Measurements from ENCODE around the gene SCARF2.

DNA sequence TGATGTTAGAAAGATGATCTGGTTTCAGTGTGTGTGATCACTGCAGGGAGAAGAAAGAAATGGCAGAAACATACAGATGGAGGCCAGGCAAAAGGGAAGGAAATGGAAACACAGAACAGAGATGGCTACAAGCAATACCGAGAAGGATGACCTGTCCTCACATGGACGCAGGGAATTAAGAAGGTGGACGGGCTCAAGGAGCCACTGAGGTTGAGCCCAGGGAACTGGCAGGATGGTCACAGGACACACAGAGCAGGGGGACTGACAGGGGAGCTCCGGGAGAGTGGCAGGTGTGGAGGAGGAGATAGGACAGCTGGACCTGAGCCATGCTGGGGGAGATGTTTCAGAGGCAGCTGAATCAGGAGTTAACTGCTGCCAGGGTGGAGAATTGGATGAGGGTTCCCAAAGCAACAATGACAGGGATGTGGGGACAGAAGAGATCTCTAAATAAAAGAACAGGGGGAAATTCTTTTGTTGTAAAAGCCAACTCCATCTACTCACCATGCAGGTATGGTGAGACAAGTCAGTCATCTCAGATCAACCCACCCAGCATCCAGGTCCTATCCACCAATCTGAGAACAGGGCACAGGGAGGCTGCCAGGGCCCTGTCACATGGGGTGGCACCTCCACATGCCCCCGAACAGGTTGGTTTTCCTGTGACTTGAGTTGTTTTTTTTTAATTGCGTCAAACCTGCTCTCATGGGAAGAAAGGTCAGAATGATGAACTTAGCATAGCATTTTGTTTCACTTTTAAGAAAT is 31.7 kb upstream of the SCARF2 start:
- TF ChIP-seq EP300 (IDR thresholded peaks at IDR 0.05), result no peak
- TF ChIP-seq MYC (IDR thresholded peaks at IDR 0.05; ENCODE audit: borderline replicate concordance, low read length), result no peak
- no peak for TF ChIP-seq CTCF (IDR thresholded peaks at IDR 0.05)
- no peak for TF ChIP-seq BHLHE40 (IDR thresholded peaks at IDR 0.05; ENCODE audit: low read depth, low read length)
- TF ChIP-seq RFX5 (IDR thresholded peaks at IDR 0.05), result no peak
- no peak for TF ChIP-seq REST (IDR thresholded peaks at IDR 0.05)
- no peak for TF ChIP-seq POLR2A (IDR thresholded peaks at IDR 0.05; ENCODE audit: low read length)
- no peak for TF ChIP-seq EHMT2 (IDR thresholded peaks at IDR 0.05; ENCODE audit: low read depth)
- TF ChIP-seq RAD21 (conservative IDR thresholded peaks at IDR 0.05 in 1 of 2, IDR thresholded peaks at IDR 0.05 in 1 of 2), result no peak
- TF ChIP-seq MAFK (IDR thresholded peaks at IDR 0.05; ENCODE audit: partially characterized antibody), result no peak
- no peak for TF ChIP-seq USF2 (IDR thresholded peaks at IDR 0.05)
- TF ChIP-seq TP53 (CRISPR knock-in tag; IDR thresholded peaks at IDR 0.05), result no peak
